ENCODE measurements around the gene OGFOD3. TPM values are rescaled to one million over a fixed set of nuclear protein-coding genes. Genes with fewer than 3 reads are reported as not detected.

Gene OGFOD3
- total and polyA plus RNA-seq, 9 of the 15 experiments (the other 6 are each of a cell fraction or from before 2014, with no cell fraction given): 0.69 to 44.7 (median 18.9) TPM

GRCh38 chr17:82358465-82359350, 59.7 kb downstream of the OGFOD3 start, which contains the start of gene TEX19 (continued):
- no peak for TF ChIP-seq ESRRB (CRISPR knock-in tag; IDR thresholded peaks at IDR 0.05; ENCODE audit: borderline replicate concordance)
- TF ChIP-seq, protein P1, sequence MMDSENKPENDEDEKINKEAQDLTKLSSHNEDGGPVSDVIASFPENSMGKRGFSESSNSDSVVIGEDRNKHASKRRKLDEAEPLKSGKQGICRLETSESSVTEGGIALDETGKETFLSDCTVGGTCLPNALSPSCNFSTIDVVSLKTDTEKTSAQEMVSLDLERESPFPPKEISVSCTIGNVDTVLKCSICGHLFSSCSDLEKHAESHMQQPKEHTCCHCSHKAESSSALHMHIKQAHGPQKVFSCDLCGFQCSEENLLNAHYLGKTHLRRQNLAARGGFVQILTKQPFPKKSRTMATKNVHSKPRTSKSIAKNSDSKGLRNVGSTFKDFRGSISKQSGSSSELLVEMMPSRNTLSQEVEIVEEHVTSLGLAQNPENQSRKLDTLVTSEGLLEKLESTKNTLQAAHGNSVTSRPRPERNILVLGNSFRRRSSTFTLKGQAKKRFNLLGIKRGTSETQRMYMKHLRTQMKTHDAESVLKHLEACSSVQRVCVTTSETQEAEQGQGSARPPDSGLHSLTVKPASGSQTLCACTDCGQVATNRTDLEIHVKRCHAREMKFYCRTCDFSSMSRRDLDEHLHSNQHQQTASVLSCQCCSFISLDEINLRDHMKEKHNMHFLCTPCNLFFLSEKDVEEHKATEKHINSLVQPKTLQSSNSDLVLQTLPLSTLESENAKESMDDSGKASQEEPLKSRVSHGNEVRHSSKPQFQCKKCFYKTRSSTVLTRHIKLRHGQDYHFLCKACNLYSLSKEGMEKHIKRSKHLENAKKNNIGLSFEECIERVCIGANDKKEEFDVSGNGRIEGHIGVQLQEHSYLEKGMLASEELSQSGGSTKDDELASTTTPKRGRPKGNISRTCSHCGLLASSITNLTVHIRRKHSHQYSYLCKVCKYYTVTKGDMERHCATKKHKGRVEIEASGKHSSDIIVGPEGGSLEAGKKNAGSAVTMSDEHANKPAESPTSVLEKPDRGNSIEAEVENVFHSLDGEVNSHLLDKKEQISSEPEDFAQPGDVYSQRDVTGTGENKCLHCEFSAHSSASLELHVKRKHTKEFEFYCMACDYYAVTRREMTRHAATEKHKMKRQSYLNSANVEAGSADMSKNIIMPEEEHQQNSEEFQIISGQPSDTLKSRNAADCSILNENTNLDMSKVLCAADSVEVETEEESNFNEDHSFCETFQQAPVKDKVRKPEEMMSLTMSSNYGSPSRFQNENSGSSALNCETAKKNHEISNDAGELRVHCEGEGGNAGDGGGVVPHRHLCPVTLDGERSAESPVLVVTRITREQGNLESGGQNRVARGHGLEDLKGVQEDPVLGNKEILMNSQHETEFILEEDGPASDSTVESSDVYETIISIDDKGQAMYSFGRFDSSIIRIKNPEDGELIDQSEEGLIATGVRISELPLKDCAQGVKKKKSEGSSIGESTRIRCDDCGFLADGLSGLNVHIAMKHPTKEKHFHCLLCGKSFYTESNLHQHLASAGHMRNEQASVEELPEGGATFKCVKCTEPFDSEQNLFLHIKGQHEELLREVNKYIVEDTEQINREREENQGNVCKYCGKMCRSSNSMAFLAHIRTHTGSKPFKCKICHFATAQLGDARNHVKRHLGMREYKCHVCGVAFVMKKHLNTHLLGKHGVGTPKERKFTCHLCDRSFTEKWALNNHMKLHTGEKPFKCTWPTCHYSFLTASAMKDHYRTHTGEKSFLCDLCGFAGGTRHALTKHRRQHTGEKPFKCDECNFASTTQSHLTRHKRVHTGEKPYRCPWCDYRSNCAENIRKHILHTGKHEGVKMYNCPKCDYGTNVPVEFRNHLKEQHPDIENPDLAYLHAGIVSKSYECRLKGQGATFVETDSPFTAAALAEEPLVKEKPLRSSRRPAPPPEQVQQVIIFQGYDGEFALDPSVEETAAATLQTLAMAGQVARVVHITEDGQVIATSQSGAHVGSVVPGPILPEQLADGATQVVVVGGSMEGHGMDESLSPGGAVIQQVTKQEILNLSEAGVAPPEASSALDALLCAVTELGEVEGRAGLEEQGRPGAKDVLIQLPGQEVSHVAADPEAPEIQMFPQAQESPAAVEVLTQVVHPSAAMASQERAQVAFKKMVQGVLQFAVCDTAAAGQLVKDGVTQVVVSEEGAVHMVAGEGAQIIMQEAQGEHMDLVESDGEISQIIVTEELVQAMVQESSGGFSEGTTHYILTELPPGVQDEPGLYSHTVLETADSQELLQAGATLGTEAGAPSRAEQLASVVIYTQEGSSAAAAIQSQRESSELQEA (IDR thresholded peaks at IDR 0.05; ENCODE audit: low read depth): no peak
- peak; percentile 90 for TF ChIP-seq MYC (IDR thresholded peaks at IDR 0.05; ENCODE audit: low read depth, low read length)
- TF ChIP-seq MYC (CRISPR knock-in tag; IDR thresholded peaks at IDR 0.05; ENCODE audit: borderline replicate concordance, low read depth): no peak
- TF ChIP-seq ZBTB33 (CRISPR knock-in tag; IDR thresholded peaks at IDR 0.05): peak; percentile 57; the same call in 1 of the 2 replicates
- TF ChIP-seq ZNF668 (CRISPR knock-in tag; IDR thresholded peaks at IDR 0.05): peak; percentile 17; the same call in 1 of the 2 replicates
- TF ChIP-seq, protein P2, sequence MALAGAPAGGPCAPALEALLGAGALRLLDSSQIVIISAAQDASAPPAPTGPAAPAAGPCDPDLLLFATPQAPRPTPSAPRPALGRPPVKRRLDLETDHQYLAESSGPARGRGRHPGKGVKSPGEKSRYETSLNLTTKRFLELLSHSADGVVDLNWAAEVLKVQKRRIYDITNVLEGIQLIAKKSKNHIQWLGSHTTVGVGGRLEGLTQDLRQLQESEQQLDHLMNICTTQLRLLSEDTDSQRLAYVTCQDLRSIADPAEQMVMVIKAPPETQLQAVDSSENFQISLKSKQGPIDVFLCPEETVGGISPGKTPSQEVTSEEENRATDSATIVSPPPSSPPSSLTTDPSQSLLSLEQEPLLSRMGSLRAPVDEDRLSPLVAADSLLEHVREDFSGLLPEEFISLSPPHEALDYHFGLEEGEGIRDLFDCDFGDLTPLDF (CRISPR knock-in tag; IDR thresholded peaks at IDR 0.05): peak; percentile 51; the same call in 1 of the 2 replicates
- no peak for TF ChIP-seq MYBL2 (IDR thresholded peaks at IDR 0.05; ENCODE audit: low read depth)
- no peak for TF ChIP-seq MYBL2 (CRISPR knock-in tag; IDR thresholded peaks at IDR 0.05; ENCODE audit: borderline replicate concordance)
- TF ChIP-seq MTA3 (IDR thresholded peaks at IDR 0.05; ENCODE audit: borderline replicate concordance): peak; percentile 65; the same call in 1 of the 2 replicates
- TF ChIP-seq ADNP (tag; IDR thresholded peaks at IDR 0.05): no peak
- peak; percentile 96 for TF ChIP-seq ZNF511 (CRISPR knock-in tag; IDR thresholded peaks at IDR 0.05)
- peak; percentile 85; the same call in 1 of the 2 replicates for TF ChIP-seq BACH1 (tag; IDR thresholded peaks at IDR 0.05)
- TF ChIP-seq CREM (IDR thresholded peaks at IDR 0.05; ENCODE audit: low read depth): peak; percentile 14; the same call in 1 of the 2 replicates
- 0 out of 2 replicates have a peak, but pooled peaks have one; percentile 28 for TF ChIP-seq DPF2 (IDR thresholded peaks at IDR 0.05)
